ENCODE data around the gene ASCC1.
"Not testable (repeated sequence)": the region's sequence is repeated elsewhere in the genome, so short reads cannot be mapped to it uniquely, and the experiment has no call there.

Gene ASCC1

DNA sequence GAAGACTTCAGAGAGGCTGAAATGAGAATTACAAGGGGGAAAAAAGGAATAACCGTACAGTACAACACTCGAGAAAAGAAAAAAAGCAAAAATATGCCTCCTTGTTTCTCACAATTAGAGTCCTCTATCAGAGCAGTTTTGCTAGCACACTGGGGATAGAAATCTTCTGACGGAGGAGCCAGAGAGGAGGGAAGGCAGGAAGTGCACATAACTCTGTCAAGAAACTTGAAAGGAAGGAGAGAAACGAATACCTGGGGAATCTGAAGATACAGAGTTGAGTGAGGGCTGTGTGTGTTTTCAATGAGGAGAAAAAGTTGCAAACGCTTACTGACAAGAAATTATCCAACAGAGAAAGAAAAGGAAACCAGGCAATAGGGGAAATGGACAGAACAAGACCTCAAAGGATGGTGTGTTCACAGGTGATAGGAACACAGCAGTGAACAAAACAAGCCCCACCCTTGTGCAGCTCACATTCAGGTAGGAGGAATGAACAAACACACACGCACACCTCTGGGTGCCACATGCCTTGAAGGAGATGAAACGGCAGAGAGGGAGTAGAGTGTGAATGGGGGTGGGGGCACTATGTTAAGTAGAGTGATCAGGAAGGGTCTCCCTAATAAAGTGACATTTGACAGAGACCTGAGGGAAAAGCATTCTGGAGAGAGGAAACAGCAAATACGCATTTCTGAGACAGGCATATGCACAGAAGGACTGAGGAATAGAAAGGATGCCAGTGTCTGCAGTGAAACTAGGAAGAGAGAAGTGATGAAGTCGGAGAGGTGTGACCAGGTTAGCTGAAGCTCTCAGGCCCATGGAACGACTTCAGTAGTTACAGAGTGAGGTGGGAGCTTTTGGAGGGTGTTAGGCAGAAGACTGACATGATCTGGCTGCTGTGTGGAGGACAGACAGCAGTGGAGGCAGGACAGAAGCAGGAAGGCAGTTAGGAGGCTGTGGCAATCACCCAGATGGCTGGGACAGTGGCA is 81.0 kb downstream of the ASCC1 start:
- intact Hi-C loops (cut with DNase I) = loop anchor here (5.0 kb wide), 2 partner anchors 87 to 192 kb away; no protein-coding TSS in a partner anchor
- DNase-seq = no peak

DNA sequence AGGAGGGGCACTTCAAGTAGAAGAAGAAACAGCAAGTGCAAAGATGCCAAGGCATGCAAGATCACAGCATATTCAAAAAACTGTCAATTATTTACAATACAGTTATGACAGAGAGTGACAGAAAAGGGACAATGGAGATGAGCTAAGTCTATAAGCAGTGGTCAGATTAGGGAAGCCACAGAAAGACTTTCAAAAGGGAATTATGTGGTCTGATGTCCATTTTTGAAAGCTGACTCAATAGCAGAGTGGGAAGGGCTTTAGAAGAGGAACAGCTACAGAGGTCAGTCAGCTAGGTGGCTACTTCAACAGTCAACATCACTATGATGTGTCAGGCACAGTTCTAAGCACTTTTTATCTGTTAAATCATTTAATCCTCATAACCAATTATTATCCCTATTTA is 82.6 kb downstream of the ASCC1 start:
- DNase-seq = no peak
- intact Hi-C loops (cut with DNase I) = loop anchor here (5.0 kb wide), 2 partner anchors 89 to 194 kb away; no protein-coding TSS in a partner anchor

DNA sequence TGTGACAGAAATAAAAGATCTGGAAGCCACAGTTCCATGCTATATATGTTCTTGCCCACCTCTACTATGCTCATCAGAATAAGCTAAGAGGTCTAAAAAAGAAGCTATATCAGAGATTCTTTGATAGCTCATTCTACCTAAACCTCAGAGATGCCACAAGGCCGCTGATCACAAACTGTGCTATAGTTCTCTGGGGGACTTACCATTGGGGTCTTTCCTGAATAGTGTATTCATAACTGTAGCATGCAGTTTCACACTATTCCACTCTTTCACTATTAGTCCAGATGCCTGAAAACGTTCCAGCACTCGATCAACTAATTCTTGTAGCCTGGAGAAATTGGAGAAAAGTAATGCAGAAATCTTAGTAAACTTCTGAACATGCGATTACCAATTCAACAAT is 83.2 kb downstream of the ASCC1 start:
- intact Hi-C loops (cut with DNase I) = loop anchor here (5.0 kb wide), 2 partner anchors 89 to 194 kb away; no protein-coding TSS in a partner anchor

GRCh38 chr10:72127571-72127970 is 88.5 kb downstream of the ASCC1 start:
- intact Hi-C loops (cut with DNase I) = loop anchor here (5.0 kb wide), 1 partner anchor 210 kb away; no protein-coding TSS in a partner anchor
- no peak for DNase-seq

More for the DNA sequence above, 83.2 kb downstream of the ASCC1 start:
- no peak for DNase-seq

DNA sequence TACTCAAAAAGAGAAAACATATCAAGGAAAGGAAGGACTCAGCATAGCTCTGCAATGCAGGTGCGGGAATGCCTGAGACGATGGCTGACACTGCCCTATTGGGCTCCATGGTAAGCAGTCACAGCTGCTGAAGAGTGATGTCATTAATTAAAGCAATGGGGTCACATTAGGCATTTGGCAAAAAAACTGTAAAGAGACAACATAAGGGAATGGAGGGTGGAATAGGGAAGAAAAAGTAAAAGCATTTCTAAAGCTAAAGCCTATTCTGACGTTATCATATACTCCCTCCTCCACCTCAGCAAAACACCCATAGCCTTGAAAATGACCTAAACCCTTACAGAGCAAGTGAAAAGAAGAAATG is 89.2 kb downstream of the ASCC1 start:
- intact Hi-C loops (cut with DNase I) = loop anchor here (5.0 kb wide), 1 partner anchor 210 kb away; no protein-coding TSS in a partner anchor
- DNase-seq = no peak

DNA sequence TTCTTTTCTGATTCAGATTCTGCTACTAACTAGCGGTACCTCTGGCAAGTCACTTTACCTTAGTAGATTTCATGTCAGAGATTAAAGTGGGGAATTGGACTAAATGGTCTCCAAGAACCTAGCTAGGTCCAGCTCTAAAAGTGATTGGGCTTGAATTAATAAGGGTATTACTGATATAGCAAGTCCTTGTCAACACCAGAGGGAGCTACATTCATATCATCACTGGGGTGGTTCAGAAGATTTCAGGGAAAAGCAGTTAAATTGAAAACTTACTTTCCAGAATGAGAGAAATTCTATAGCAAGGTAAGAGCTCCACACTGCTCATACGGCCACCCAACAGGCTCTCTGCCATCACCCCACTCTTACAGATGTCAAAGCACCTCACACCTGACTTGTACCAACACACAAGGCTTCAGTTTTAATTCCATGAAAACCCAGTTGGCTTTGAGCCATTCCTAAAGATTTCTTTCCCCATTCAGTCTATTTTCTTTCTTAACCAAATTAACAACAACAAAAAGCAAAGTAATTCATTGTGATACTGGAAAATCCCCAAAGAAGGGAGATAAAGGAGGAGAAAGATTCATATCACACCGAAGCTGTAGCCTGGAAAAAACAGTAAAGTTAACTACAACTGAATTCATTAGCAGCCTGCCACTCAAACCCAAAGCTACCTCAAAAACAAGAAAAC is 89.7 kb downstream of the ASCC1 start:
- intact Hi-C loops (cut with DNase I) = loop anchor here (5.0 kb wide), 1 partner anchor 211 kb away; no protein-coding TSS in a partner anchor
- DNase-seq = no peak

GRCh38 chr10:72124989-72125388 is 91.1 kb downstream of the ASCC1 start:
- no peak for DNase-seq
- intact Hi-C loops (cut with DNase I) = loop anchor here (5.0 kb wide), 1 partner anchor 212 kb away; no protein-coding TSS in a partner anchor

DNA sequence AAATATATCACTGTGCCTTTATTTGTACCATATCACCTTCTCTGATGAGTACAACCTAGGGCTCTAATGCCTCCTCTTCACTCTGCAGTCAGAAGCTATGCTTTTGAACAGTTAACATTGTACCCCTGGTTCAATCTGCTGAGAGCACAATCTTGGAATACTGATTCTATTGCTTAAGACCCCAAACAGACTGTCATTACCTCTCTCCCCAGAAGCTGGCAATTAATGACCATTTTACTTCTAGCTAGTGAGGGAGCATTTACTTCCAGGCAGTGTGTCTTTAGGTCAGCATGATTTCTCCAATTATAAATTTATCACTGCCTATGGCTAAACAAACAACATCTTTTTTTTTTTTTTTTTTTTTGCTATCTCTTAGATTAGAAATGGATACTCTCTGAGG is 91.7 kb downstream of the ASCC1 start:
- intact Hi-C loops (cut with DNase I) = no loop called here
- no peak for DNase-seq

- DNase-seq = no peak
- intact Hi-C loops (cut with DNase I) = no loop called here
These were observed 92.5 kb downstream of the ASCC1 start for GRCh38 chr10:72123616-72124015.

- intact Hi-C loops (cut with DNase I) = no loop called here
These were observed 93.9 kb downstream of the ASCC1 start for GRCh38 chr10:72122221-72122620.

GRCh38 chr10:72121389-72121788 is 94.7 kb downstream of the ASCC1 start:
- intact Hi-C loops (cut with DNase I) = no loop called here

More at GRCh38 chr10:72122221-72122620, 93.9 kb downstream of the ASCC1 start:
- no peak for DNase-seq

GRCh38 chr10:72116372-72116771 is 99.7 kb downstream of the ASCC1 start:
- intact Hi-C loops (cut with DNase I) = no loop called here

More at GRCh38 chr10:72121389-72121788, 94.7 kb downstream of the ASCC1 start:
- no peak for DNase-seq

DNA sequence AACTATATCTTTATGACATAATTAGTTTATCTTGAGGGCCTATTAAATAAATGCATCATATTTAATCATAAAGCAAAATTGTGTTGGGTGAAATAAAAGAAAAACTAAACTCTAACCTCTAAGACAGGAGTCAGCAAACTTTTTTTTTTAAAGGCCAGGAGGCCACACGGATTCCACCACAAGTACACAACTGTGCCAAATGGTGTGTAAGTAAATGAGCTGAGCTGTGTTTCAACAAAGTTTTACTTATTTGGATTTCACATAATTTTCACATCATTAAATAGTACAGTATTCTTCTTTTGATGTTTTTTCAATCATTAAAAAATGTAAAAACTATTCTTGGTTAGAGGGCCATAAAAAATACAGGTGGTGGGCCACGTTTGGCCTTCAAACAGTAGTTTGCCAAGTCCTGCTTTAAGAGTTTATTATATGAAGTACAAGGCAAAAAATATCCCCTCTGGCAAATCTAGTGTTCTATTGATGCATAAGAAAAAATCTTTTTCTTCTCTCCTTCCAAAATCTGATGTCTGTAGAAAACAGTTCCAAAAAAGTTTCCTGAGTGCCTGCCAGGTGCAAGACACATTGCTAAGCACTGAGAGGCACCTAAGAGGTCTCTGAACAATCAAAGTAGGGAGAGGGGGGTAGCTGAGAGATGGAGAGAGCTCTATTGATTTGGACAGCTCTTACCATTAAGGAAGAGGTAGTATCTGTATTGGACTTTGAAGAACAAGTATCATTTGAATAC is 101.2 kb downstream of the ASCC1 start:
- intact Hi-C loops (cut with DNase I) = no loop called here
- DNase-seq = no peak

More at GRCh38 chr10:72116372-72116771, 99.7 kb downstream of the ASCC1 start:
- no peak for DNase-seq

- intact Hi-C loops (cut with DNase I) = no loop called here
These were observed 105.2 kb downstream of the ASCC1 start for GRCh38 chr10:72110673-72111401.

DNA sequence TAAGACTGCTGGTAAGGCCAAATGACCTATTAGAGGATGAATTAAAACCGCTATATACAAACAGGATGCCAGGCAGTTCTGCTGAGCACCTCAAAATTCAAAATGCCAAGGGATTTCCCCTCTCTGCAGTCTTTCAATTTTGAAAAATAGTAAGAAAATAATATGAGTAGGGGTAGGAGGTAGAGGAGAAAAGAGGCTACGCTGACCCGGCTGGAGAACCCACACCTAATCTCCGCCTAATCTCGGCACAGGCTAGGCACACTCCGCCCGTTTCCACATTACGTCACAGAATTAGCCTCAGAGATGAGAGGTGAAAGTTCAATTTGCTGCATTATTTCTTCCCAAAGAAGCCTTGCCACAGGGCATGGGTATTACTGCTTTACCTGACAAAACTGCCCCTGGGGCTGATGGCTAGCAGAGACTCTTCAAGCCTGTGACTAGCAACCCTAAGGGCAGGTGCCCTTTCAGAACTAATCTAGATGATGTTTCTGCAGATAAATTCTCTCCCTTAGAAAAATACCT is 106.4 kb downstream of the ASCC1 start:
- intact Hi-C loops (cut with DNase I) = no loop called here
- no peak for DNase-seq

More at GRCh38 chr10:72110673-72111401, 105.2 kb downstream of the ASCC1 start:
- no peak for DNase-seq

GRCh38 chr10:72108830-72109635 is 107.0 kb downstream of the ASCC1 start:
- no peak for DNase-seq
- intact Hi-C loops (cut with DNase I) = no loop called here

DNA sequence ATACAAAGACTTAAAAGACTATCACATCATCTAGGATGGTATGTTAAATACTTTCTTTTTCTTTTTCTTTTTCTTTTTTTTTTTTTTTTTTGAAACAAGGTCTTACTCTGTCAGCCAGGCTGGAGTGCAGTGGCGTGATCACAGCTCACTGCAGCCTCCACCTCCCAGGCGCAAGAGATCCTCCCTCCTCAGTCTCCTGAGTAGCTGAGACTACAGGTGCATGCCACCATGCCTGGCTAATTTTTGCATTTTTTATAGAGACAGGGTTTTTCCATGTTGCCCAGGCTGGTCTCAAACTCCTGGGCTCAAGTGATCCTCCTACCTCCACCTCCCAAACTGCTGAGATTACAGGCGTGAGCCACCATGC is 108.1 kb downstream of the ASCC1 start:
- DNase-seq; intact Hi-C loops (cut with DNase I): not testable (repeated sequence)

GRCh38 chr10:72107325-72108003 is 108.6 kb downstream of the ASCC1 start:
- no peak for DNase-seq
- intact Hi-C loops (cut with DNase I) = no loop called here
